Rectal smooth muscle tissue (tissue), 1 donor: ENCODE results near the gene ADH5.
"Not testable (repeated sequence)": the region's sequence is repeated elsewhere in the genome, so short reads cannot be mapped to it uniquely, and the experiment has no call there.

Experiments used
- H3K27ac ChIP-seq: one replicate; pipeline ENCODE4 v1.7.0; 2013; ENCODE audit warnings: low read depth, low read length, inconsistent platforms
- H3K27me3 ChIP-seq: one replicate; pipeline ENCODE4 v1.7.0; 2013; ENCODE audit warnings: low read length; ENCODE audit not compliant: control insufficient read depth, insufficient read depth
- H3K36me3 ChIP-seq: one replicate; pipeline ENCODE4 v1.7.0; 2013; ENCODE audit warnings: low read length; ENCODE audit not compliant: control insufficient read depth, insufficient read depth
- H3K4me1 ChIP-seq: one replicate; pipeline ENCODE4 v1.7.0; 2013; ENCODE audit warnings: low read length; ENCODE audit not compliant: control insufficient read depth, insufficient read depth
- H3K4me3 ChIP-seq: one replicate; pipeline ENCODE4 v1.7.0; 2013; ENCODE audit warnings: low read length
- H3K9ac ChIP-seq: one replicate; pipeline ENCODE4 v1.7.0; 2013; ENCODE audit warnings: low read length

The ADH5 gene

GRCh38 chr4:99078931-99079624, 9.5 kb downstream of the ADH5 start:
- Histone ChIP-seq H3K9ac (no peak overlapping the region), H3K4me1 (no peaks in the 10 kb centered on the region), H3K27me3 (no peaks in the 10 kb centered on the region), H3K4me3 (no peak overlapping the region), H3K27ac (no peak overlapping the region), H3K36me3 (peaks cover 34% of the 10 kb centered on the region)

- H3K4me1 ChIP-seq, result no peaks in the 10 kb centered on the region
Observed at GRCh38 chr4:99078336-99078735, 10.3 kb downstream of the ADH5 start.

GRCh38 chr4:99077177-99077576, 11.4 kb downstream of the ADH5 start:
- Histone ChIP-seq H3K4me1 (no peaks in the 10 kb centered on the region), H3K36me3 (peaks cover 22% of the 10 kb centered on the region), H3K27me3 (no peaks in the 10 kb centered on the region), H3K9ac (no peak overlapping the region), H3K27ac (no peak overlapping the region), H3K4me3 (no peak overlapping the region)

More at GRCh38 chr4:99078336-99078735, 10.3 kb downstream of the ADH5 start:
- no peak overlapping the region for H3K9ac ChIP-seq
- no peaks in the 10 kb centered on the region for H3K27me3 ChIP-seq
- H3K4me3 ChIP-seq, result no peak overlapping the region
- peaks cover 27% of the 10 kb centered on the region for H3K36me3 ChIP-seq
- no peak overlapping the region for H3K27ac ChIP-seq

- no peak overlapping the region for H3K9ac ChIP-seq
- peaks cover 19% of the 10 kb centered on the region for H3K36me3 ChIP-seq
- no peaks in the 10 kb centered on the region for H3K27me3 ChIP-seq
- no peak overlapping the region for H3K4me3 ChIP-seq
- H3K4me1 ChIP-seq, result no peaks in the 10 kb centered on the region
- H3K27ac ChIP-seq, result no peak overlapping the region
Observed at GRCh38 chr4:99076292-99076976, 12.2 kb downstream of the ADH5 start.

- Histone ChIP-seq H3K27me3 (no peaks in the 10 kb centered on the region), H3K27ac (no peak overlapping the region), H3K4me1 (no peaks in the 10 kb centered on the region), H3K36me3 (peaks cover 22% of the 10 kb centered on the region), H3K9ac (no peak overlapping the region), H3K4me3 (no peak overlapping the region)
Observed at GRCh38 chr4:99074816-99075215, 13.8 kb downstream of the ADH5 start.

GRCh38 chr4:99071159-99071558, 17.4 kb downstream of the ADH5 start:
- H3K27ac ChIP-seq, result peak overlapping the region; percentile 48

GRCh38 chr4:99067617-99068016, 21.0 kb downstream of the ADH5 start:
- no peak overlapping the region for H3K9ac ChIP-seq
- no peaks in the 10 kb centered on the region for H3K4me1 ChIP-seq
- no peak overlapping the region for H3K27ac ChIP-seq
- H3K4me3 ChIP-seq, result no peak overlapping the region
- H3K36me3 ChIP-seq, result peaks cover 8% of the 10 kb centered on the region
- no peaks in the 10 kb centered on the region for H3K27me3 ChIP-seq

More at GRCh38 chr4:99071159-99071558, 17.4 kb downstream of the ADH5 start:
- H3K4me3 ChIP-seq, result no peak overlapping the region
- no peaks in the 10 kb centered on the region for H3K4me1 ChIP-seq
- no peaks in the 10 kb centered on the region for H3K27me3 ChIP-seq
- no peak overlapping the region for H3K9ac ChIP-seq
- H3K36me3 ChIP-seq, result peaks cover 14% of the 10 kb centered on the region

GRCh38 chr4:99065521-99065920, 23.1 kb downstream of the ADH5 start:
- H3K27ac ChIP-seq, H3K27me3 ChIP-seq, H3K4me3 ChIP-seq, H3K4me1 ChIP-seq, H3K36me3 ChIP-seq, H3K9ac ChIP-seq: not testable (repeated sequence)

GRCh38 chr4:99062120-99062519, 26.5 kb downstream of the ADH5 start:
- Histone ChIP-seq H3K36me3 (peaks cover 15% of the 10 kb centered on the region), H3K27me3 (no peaks in the 10 kb centered on the region), H3K27ac (no peak overlapping the region), H3K9ac (no peak overlapping the region), H3K4me1 (peaks cover 6% of the 10 kb centered on the region), H3K4me3 (no peak overlapping the region)

- H3K27ac ChIP-seq, result no peak overlapping the region
- peaks cover 6% of the 10 kb centered on the region for H3K4me1 ChIP-seq
- peaks cover 15% of the 10 kb centered on the region for H3K36me3 ChIP-seq
- no peak overlapping the region for H3K4me3 ChIP-seq
- H3K9ac ChIP-seq, result no peak overlapping the region
- no peaks in the 10 kb centered on the region for H3K27me3 ChIP-seq
Observed at GRCh38 chr4:99061048-99061700, 27.4 kb downstream of the ADH5 start.

GRCh38 chr4:99059550-99059949, 29.0 kb downstream of the ADH5 start:
- H3K4me3 ChIP-seq, result no peak overlapping the region
- H3K9ac ChIP-seq, result no peak overlapping the region
- peak overlapping the region; percentile 50 for H3K27ac ChIP-seq
- H3K36me3 ChIP-seq, result peaks cover 15% of the 10 kb centered on the region
- peaks cover 6% of the 10 kb centered on the region for H3K4me1 ChIP-seq
- no peaks in the 10 kb centered on the region for H3K27me3 ChIP-seq

GRCh38 chr4:99058228-99058627, 30.4 kb downstream of the ADH5 start:
- H3K36me3 ChIP-seq, result peaks cover 15% of the 10 kb centered on the region
- H3K27ac ChIP-seq, result no peak overlapping the region

More at GRCh38 chr4:99058228-99058627, 30.4 kb downstream of the ADH5 start:
- Histone ChIP-seq H3K4me1 (peaks cover 6% of the 10 kb centered on the region), H3K4me3 (no peak overlapping the region), H3K27me3 (no peaks in the 10 kb centered on the region), H3K9ac (no peak overlapping the region)
